GM19023 (cell line): ENCODE data around the gene CSH2.
A peak's percentile ranks its signal among the peaks of the same experiment; 100 is the strongest.
"Not testable (repeated sequence)": the region's sequence is repeated elsewhere in the genome, so short reads cannot be mapped to it uniquely, and the experiment has no call there.

ENCODE experiments used
- ATAC-seq: cut with Tn5 transposase; IDR thresholded peaks from one replicate; pipeline ENCODE4 v1.9.1; 2021; ENCODE audit warnings: mild to moderate bottlenecking, moderate library complexity; ENCODE audit not compliant: unreplicated experiment

CSH2 gene

DNA sequence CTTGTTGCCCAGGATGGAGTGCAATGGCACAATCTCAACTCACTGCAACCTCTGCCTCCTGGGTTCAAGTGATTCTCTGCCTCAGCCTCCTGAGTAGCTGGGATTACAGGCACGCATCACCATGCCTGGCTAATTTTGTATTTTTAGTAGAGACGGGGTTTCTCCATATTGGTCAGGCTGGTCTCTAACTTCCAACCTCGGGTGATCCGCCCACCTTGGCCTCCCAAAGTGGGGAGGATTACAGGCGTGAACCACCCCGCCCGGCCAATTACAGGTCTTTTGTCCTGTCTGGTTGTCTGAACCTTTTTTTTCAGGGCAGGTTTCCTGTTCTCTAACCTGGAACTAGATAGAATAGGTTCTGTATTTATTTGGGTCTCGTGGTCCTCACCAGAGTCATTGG lies 17.1 kb downstream of the CSH2 start:
- ATAC-seq: not testable (repeated sequence)

DNA sequence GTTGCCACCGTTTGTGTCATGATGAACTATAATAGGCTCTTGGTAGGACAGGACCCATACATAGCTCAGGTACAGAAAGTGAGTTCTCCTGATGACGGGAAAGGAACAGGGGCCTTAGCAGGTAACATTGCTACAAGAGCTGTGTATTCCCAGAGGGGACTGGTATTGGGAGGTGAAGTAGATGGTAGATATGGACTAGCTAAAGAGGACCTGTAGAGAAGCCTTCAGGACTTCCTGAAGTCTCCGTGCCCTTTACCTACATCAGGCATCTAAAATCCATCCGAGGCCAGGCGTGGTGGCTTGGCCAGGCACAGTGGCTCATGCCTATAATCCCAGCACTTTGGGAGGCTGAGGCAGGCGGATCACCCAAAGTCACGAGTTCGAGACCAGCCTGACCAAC lies 18.3 kb downstream of the CSH2 start:
- ATAC-seq: no peak

DNA sequence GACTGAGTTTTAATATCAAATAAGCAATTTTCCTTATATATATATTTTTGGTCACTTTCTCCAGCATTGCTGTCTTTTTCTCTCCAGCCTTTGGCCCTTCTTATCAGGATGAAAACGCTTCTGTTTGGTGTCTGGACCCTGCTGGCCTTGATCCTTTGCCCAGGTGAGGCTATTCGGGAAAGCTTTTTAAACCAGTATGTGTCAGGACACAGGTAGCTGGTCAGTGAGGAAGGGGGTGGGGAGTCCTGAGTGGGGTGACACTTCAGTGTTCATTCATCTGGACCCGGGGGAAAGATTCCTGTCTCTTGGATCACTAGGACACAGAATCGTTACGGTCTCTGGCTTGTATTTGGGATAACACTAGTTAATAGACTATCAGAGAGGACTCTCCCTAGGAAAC lies 18.8 kb downstream of the CSH2 start:
- no peak for ATAC-seq

DNA sequence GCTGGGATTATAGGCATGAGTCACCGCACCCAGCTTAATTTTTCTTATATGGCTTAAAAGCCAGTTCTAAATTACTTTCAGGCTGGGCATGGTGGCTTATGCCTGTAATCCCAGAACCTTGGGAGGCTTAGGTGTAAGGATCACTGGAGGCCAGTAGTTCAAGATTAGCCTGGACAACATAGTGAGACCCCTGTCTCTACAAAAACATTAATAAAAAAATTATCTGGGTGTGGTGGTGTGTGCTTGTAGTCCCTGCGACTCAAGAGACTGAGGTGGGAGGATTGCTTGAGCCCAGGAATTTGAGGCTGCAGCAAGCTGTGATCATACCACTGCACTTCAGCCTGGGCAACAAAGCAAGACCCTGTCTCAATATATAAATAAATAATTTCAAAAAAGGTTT lies 20.2 kb downstream of the CSH2 start:
- no peak for ATAC-seq

DNA sequence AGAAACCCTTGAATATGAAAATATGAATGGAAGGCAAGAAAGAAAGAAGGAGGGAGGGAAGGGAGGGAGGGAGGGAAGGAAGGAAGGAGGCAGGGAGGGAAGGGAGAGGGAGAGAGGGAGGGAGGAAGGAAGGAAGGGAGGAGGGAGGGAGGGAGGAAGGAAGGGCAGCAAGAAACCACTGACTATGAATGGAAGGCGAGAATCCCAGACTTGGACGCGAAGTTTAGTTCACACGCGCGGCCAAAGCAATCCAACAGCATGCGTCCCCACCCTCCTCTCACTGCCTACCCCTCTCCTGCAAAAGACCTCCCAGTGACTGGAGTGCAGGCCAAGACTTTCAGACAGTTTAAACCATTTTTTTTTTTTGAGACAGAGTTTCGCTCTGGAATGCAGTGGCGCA lies 23.1 kb downstream of the CSH2 start:
- no peak for ATAC-seq

DNA sequence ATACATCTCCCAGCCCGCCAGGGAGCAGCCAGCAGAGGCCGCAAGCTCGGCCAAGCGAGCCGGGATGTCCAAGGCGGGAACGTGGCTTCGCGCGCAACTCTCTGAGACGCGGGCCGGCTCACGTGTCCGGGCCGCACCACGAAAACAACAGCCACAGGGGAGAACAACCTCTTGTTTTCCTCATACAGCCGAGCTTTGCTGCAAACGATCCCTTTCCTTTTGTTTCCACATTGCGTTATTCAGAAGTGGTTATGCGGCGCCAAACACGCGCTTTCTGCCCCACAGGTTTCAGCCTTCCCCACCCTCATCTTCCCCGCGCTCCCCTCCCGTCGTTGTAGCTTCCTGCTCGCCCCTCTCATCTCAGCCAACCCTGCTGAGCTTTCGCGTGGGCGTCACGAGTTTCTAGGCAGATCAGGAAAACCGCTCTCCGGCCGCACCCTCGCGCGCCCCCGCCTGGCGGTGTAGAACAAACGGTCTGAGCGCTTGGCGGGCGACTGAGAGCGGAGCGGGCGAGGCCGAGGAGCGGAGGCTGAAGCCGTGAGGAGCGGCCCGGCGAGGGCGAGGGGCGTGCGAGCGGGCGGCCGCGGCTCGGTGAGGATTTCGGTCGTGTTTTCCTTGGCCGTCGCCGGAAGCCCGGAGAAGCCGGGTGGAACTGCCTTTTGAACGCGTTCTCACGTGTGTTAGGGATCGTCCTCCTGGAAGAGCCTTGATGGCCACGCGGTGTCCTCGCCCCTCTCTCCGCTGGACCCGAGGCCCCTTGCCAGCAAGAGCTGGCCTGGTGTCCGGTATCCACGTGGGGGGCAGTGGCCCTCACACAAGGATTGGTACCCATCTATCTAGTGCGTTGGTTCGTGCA lies 24.4 kb downstream of the CSH2 start:
- ATAC-seq: peak; percentile 89

DNA sequence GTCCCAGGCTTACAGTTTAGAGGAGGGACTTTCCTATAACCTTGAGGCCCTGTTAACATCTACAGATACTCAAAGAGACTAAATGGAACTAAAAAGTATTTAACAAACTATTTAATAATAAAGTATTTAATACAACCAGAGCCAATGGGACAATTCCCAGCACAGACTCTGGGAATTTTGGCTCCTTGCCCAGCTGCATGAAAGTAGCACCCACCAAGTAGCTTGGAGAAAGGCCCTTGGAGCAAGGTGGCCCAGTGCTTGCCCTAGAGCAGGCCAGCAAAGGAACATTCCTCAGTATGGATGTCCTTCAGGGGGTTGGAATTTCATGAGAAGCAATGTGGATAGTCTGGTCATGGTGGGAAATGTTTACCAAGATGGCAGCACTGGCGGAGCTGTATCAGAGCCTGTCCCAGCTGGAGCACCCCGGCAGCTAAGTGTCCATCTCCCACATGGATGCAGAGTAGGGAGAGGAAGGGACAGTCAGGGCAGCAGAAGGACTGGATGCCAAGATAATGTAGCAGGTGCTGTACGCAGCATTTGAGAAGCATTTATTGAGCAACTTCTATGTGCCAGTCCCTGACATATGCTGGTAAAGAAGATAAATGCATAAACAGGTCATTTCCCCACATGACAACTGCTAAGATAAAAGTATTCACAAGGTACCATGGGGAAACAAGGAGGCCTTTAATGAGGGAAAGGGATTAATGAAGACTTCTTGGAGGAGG lies 25.8 kb downstream of the CSH2 start:
- no peak for ATAC-seq

DNA sequence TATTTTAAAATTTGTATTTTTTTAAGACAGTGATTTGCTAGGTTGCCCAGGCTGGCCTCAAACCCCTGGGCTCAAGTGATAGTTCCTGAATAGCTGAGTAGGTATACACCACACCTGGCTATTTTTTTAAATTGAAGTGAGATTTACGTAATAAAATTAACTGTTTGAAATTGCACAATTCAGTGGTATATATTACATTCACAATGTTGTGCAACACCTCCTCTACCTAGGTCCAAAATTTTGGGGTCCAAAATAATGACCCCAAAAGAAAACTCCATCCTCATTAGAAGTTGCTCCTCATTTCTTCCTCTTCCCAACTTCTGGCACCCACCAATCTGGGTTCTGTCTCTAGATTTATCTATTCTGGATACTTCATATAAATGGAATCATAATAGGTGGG lies 28.0 kb downstream of the CSH2 start:
- ATAC-seq: no peak

DNA sequence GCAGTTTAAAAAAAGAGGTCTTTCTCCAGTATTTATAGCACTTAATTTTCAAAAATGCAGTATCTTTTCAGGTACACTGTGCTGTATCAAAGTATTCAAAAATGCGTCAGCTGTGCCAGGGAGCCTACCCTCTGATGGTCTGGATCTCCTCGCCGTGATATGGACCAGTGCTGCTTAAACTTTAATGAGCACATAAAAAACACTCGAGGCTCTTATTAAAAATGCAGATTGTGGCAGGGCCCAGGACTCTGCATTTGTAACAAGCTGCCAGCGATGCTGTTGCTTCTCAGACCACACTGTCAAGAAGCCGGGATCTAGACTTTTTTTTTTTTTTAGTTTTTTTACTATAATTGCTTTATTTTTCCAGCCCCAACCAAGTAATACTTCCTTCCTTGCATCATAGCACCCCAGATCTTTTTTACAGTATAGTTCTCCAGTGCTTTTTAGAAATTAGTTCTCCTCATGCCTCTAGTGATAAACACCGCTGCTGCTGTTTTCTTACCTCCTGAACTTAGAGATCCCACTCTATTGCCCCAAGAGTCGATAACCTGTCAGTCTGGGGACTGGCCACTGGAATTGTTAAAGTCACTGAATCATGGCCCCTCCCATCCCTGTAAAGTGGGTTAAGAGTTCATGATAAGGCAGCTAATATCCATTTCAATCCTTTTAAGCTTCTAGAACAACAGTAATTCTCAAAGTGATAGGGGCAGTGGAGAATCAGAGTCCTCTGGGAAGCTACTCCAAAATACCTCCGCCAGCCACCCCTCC lies 29.4 kb downstream of the CSH2 start:
- ATAC-seq: no peak

DNA sequence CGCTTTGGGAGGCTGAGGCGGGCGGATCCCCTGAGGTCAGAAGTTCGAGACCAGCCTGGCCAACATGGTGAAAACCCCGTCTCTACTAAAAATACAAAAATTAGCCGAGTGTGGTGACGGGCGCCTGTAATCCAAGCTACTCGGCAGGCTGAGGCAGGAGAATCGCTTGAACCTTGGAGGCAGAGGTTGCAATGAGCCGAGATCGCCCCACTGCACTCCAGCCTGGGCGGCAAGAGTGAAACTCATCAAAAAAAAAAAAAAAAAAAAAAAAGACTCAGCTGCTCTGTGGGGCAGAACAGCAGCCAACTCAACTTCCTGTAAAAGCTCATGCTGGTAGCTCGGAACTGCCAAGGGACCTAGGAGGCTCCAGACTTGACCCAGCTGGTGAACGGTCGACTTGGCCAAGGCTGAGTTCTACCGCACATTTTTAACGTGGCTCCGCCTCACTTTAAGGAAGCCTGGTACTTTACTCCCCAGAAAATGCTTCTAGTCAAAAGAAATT lies 30.0 kb downstream of the CSH2 start:
- ATAC-seq: not testable (repeated sequence)

DNA sequence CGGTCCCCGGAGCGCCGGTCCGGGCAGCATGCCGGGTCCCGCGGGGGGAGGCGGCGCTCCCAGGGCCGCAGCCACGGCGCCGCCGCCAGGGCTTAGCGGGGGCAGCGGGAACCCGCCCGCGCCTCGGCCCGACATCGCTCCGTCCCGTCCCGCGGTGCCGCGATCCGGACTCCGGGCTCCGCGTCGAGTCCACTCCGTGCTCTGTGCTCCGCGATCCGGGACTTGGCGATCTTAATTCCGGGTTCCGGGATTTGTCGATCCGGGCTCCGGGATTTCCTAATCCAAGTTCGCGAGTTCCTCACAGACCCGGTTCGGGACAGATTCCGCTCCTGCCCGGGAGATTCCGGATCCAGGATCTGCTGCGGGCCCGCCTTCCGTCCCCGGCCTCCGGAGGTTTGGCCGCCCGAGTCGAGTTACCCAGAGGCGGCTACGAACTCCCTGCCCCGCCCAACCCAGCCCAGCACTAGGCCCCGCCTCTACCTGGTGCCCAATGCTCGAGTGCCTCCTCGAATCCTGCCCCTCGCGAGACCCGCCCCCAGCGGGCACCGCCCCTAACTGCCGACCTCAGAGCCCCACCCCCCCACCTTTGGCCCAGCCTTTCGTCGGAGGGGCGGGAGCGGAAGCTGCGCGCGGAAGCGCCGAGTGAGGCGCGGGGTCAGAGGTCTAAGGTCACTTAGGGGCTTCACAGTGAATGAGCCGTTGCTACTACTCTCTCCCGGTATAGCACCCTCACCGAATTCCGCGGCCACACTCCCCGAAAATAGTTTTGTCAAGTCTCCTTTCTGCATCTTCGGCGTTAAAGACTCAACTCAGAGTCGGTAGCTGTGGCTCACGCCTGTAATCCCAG lies 30.7 kb downstream of the CSH2 start, which contains the start of gene SMARCD2:
Gene SMARCD2 (minus strand): TSS at position 146 of the 847 bp plus-strand sequence. CDS start 11 bp downstream, at position 135.
- ATAC-seq: peak; percentile 87

DNA sequence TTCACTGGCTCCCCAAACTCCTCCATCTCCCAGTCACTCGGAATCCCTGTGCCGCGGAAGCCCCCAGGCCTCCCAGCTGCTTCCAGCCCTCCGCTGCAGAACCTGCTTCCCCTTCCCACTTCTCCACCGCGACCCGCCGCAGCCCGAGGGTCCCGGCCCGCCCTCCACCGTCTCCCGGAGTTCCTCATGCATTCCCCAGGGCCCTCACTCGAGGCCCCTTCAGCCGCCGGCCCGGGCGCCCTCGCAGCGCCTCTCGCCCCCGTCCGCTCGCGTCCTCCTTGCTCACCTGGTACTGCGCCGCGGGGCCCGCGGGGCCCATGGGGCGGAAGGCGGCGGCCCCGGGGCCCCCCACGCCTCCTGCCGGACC lies 31.3 kb downstream of the CSH2 start:
- ATAC-seq: peak; percentile 34

DNA sequence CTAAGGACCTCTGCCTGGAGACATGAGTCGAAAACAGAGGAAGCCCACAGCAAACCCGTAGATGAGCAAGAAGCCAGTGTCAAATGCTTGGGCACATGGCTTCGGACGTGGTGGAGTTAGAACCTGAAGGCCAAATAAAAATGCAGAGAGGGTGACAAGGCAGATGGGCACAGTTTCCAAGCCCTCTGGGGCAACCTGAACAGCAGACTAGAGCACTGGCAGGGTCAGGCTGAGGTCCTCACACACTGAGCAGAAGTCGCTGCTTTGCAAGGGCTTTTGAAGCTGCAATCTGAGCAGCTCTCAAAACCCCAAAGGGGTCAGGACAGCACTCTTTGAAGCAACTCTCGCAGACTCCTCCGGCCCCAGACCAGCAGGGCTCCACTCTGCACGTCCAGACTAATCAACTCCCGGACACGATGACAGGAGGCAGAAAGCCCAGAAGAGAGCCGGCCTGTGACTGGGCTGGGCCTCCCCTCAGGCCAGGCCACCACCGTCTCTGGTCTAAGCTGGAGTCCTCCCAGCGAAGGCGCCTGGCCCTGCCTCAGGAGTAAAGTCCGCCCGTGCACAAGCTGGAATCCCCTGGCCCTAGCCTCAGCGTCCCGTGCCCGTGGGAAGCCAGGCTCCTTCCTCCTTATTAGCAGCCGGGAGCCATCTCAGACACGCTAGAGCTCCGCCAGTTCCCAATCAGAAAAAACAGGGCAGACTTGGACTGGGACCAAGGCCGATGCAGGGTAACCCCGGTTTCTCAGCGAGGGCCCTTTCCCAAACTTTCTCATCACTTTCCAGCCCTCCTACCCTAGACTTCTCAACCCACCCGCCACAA lies 31.9 kb downstream of the CSH2 start:
- no peak for ATAC-seq

DNA sequence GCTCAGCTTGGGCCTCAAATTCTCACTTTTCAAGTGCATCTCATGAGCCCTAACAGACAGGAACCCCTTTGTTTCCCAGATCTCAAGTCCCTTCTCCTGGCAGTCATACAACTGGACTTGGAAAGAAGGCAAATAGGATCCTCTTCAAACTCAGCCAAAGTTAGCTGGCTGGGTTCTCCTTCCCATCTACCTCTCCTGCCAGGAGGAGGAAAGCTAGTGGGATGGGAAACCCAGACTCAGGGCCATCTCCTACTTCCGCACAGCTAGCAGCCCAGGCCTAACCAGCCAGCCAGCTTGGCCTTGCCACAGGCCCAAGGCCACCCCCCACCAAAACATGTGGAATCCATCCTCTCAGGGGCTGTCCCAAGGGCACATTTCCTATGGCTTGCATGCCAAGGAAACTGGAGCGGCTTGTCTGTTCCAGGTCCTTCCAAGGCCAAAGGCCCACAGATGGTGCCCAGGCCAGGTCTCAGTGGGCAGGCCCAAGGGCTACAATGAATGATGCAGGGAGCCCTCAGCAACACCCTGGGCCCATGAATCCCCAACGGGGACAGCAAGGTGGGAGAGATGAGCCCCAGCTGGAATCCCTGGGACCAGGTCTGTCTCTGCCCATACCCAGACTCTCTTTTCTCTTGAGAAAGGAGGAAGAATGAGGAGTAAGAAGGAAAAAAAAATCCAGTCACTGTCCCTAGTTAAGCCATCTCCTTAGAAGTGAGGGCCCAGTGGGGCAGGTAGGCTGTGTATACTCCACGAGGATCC lies 32.7 kb downstream of the CSH2 start:
- no peak for ATAC-seq

DNA sequence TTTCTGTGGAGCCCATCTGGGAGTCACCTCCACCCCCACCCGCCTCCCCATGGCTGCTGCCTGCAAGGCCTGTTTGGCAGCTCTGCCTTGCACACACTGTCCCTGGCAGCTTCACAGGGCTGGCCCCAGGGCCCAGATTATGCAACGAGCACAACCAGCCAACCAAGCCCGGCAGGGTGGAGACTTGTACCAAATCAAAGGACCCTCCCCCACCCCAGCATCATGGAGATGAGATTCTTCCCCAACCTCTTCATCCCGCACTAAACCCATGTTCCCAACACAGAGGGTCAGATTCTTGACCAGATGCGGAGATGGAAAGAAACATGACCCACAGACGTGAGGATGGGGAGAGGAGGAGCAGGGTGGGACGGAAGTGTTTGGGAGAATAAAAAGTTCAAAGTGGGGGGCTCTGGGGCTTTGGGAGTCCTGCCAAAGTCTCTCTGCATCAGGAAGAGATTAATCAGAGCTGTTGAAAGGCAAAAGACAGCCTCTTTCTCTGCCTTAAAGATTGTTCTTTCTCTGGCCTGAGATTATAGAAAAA lies 34.8 kb downstream of the CSH2 start:
- ATAC-seq: no peak

DNA sequence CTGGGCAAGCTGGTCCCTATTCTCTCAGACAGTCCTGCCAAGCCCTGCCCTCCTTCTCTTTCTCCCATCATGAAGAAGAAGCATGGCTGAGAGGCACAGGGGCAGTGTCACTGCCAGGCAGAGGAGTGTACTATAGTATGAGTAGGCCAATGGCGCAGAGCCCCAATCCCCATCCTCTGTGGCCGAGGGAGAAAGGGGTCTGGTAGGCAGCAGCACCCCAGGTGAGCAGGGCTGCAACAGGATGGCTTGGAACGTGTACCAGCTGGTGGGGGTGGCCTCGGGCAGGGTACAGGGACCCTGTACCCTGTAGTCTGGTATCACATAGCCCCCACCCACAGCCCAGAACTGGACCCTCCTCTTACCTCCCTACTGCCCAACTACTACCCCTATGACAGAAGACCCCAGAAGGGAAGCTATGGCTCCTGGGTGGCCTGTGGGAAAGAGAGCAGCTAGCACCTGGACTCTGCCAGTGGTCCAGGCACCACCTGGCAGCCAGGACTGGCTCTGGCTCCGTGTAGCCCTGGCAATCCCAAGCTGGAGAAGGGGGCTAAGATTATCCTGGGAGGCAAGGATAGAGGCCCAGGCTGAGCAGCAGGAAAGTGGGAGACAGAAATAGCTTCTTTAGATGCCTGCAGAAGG lies 35.4 kb downstream of the CSH2 start:
- ATAC-seq: no peak

DNA sequence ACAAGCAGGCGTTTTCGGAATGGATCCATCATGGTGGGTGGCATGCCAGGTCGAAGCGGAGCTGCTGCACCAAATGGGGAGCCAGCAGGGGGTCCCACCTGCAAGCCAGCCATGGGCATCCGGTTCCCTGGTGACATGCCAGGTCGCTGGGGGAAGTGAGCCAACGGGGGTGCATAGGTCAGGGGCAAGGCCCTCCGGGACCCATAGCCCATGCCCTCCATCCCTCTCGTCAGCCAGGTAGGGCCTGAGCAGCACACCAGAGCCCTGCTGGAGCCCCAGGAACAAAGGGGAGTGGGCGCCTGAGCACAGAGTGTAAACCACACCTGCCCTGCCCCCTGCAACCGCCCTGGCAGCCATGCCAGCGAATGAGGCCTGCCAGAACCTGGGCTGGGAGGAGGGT lies 36.0 kb downstream of the CSH2 start:
- no peak for ATAC-seq

DNA sequence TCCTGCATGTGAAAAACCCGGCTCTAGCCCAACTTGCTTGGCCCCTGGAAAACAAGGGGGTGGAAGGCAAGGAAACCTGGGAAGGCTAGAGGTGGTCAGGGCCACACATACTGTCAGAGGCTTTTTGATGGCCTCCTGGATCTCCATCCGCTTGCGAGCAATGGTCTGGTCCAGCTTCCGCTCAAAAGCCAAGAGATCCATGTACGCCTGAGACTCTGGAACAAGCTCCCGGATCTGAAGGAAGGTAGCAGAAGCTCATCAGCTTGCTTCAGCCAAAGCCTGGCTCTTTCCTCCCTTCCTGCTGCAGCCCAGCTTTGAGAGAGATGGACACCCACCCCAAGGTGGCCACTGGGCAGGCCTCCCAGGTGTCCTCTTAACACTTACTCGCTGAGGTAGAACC lies 36.7 kb downstream of the CSH2 start:
- no peak for ATAC-seq
